Calu3 (cell line): ENCODE data around the gene GMPPA. TPM values are rescaled to one million over a fixed set of nuclear protein-coding genes. Genes with fewer than 3 reads are reported as not detected.

ENCODE experiments used
- BruUV-seq: library from RNA; stranded (reverse); fragments of 400-500 nt; replicated peaks from 2 replicates; lab custom pipeline; 2021; lab: Mats Ljungman, UMichigan
- CTCF ChIA-PET: fragments of 300-600 bp; sonication (Branson Sonifier 250); formaldehyde crosslinking; loops from one replicate; lab custom pipeline; 2022; ENCODE audit warnings: antibody characterized with exemption; lab: Charles Lee
- DNase-seq: peaks from one replicate; pipeline ENCODE4 v3.0.0; 2022
- H3K27ac Mint-ChIP-seq: one replicate; pipeline ENCODE4 v1.8.0; 2022; ENCODE audit warnings: mixed read lengths; ENCODE audit not compliant: unreplicated experiment
- H3K27me3 Mint-ChIP-seq: one replicate; pipeline ENCODE4 v1.8.0; 2022; ENCODE audit warnings: mixed read lengths; ENCODE audit not compliant: unreplicated experiment
- H3K36me3 Mint-ChIP-seq: one replicate; pipeline ENCODE4 v1.8.0; 2022; ENCODE audit warnings: mild to moderate bottlenecking, moderate library complexity, mixed read lengths; ENCODE audit not compliant: insufficient read depth, unreplicated experiment
- H3K4me1 Mint-ChIP-seq: one replicate; pipeline ENCODE4 v1.8.0; 2022; ENCODE audit warnings: mild to moderate bottlenecking, low read depth, mixed read lengths; ENCODE audit not compliant: unreplicated experiment
- H3K4me3 Mint-ChIP-seq: one replicate; pipeline ENCODE4 v1.8.0; 2022; ENCODE audit warnings: mild to moderate bottlenecking, low read depth, moderate library complexity, mixed read lengths; ENCODE audit not compliant: unreplicated experiment
- H3K9me3 Mint-ChIP-seq: one replicate; pipeline ENCODE4 v1.8.0; 2022; ENCODE audit warnings: low read depth, mixed read lengths; ENCODE audit not compliant: unreplicated experiment
- CTCF ChIP-seq: fragments of 200-600 bp; IDR thresholded peaks from one replicate; pipeline ENCODE4 v1.8.0; 2022; ENCODE audit warnings: antibody characterized with exemption; ENCODE audit not compliant: unreplicated experiment
- intact Hi-C: fragments of 100-400 bp; cut with micrococcal nuclease; formaldehyde crosslinking; loops from one replicate; pipeline ENCODE4 v1.10.0; 2022; ENCODE audit not compliant: unreplicated experiment
- total RNA-seq: library from RNA; stranded (reverse); gene quantifications from 2 replicates; pipeline ENCODE4 v1.2.3, GENCODE V29; 2022

The GMPPA gene
- total RNA-seq, 1 experiment from 2014 or later, result 53.0 TPM

GRCh38 chr2:219511547-219512325 lies 13.0 kb downstream of the GMPPA start:
- no peak for TF ChIP-seq CTCF
- intact Hi-C loops, result no loop called here
- H3K4me1 Mint-ChIP-seq, result peaks cover 29% of the 10 kb centered on the region
- no peaks in the 10 kb centered on the region for H3K9me3 Mint-ChIP-seq
- peaks cover 38% of the 10 kb centered on the region for H3K36me3 Mint-ChIP-seq
- peaks cover 77% of the 10 kb centered on the region for H3K27me3 Mint-ChIP-seq
- CTCF ChIA-PET, result interaction anchor here (0.6 to 1.5 kb wide), 9 partner anchors 9 to 177 kb away, joined by 3 to 7 read pairs (median 4); partner anchors contain the start of genes CHPF, GMPPA and TMEM198
- no peak for DNase-seq
- no peak overlapping the region for H3K4me3 Mint-ChIP-seq
- no peak overlapping the region for H3K27ac Mint-ChIP-seq
- BruUV-seq, result no TSS peak

GRCh38 chr2:219512524-219513216 lies 14.0 kb downstream of the GMPPA start:
- H3K9me3 Mint-ChIP-seq, result no peaks in the 10 kb centered on the region
- peaks cover 37% of the 10 kb centered on the region for H3K36me3 Mint-ChIP-seq
- no peak overlapping the region for H3K4me3 Mint-ChIP-seq
- intact Hi-C loops, result no loop called here
- peaks cover 87% of the 10 kb centered on the region for H3K27me3 Mint-ChIP-seq
- CTCF ChIA-PET, result interaction anchor here (1.0 to 1.2 kb wide), 2 partner anchors 14 to 20 kb away, joined by 3 read pairs; partner anchors contain the start of gene GMPPA
- peaks cover 29% of the 10 kb centered on the region for H3K4me1 Mint-ChIP-seq
- no peak for TF ChIP-seq CTCF
- BruUV-seq, result no TSS peak
- no peak for DNase-seq
- no peak overlapping the region for H3K27ac Mint-ChIP-seq

GRCh38 chr2:219513787-219514186 lies 15.1 kb downstream of the GMPPA start:
- Mint-ChIP-seq H3K27me3 (peaks cover 98% of the 10 kb centered on the region), H3K9me3 (no peaks in the 10 kb centered on the region), H3K4me1 (peaks cover 29% of the 10 kb centered on the region), H3K4me3 (peak overlapping the region; percentile 56), H3K27ac (no peak overlapping the region), H3K36me3 (peaks cover 29% of the 10 kb centered on the region)
- TF ChIP-seq CTCF, result no peak
- CTCF ChIA-PET, result interaction anchor here (1.0 to 1.4 kb wide), 3 partner anchors 15 to 18 kb away, joined by 3 to 4 read pairs (median 3); partner anchors contain the start of gene GMPPA
- intact Hi-C loops, result no loop called here
- no TSS peak for BruUV-seq
- no peak for DNase-seq

- peaks cover 28% of the 10 kb centered on the region for H3K36me3 Mint-ChIP-seq
- H3K27me3 Mint-ChIP-seq, result peaks cover 100% of the 10 kb centered on the region
- H3K4me1 Mint-ChIP-seq, result peaks cover 29% of the 10 kb centered on the region
- H3K4me3 Mint-ChIP-seq, result peak within 1 kb of the TSS; percentile 56
- intact Hi-C loops, result no loop called here
- CTCF ChIA-PET, result interaction anchor here (0.5 to 1.9 kb wide), 4 partner anchors 15 to 53 kb away, joined by 3 to 5 read pairs (median 4); a partner anchor contains a TSS
- DNase-seq, result no peak
- BruUV-seq, result no TSS peak
- no peaks in the 10 kb centered on the region for H3K9me3 Mint-ChIP-seq
- no peak for TF ChIP-seq CTCF
- no peak within 1 kb of the TSS for H3K27ac Mint-ChIP-seq
These were observed 15.6 kb downstream of the GMPPA start, which contains the start of gene ASIC4 for GRCh38 chr2:219514196-219514761. Gene ASIC4 (plus strand): TSS chr2:219514482. CDS start chr2:219514725, 243 bp downstream.
